ENCODE results near the gene MYCL. TPM values are rescaled to one million over a fixed set of nuclear protein-coding genes. Genes with fewer than 3 reads are reported as not detected.
A peak's percentile ranks its signal among the peaks of the same experiment; 100 is the strongest.
"Not testable (repeated sequence)": the region's sequence is repeated elsewhere in the genome, so short reads cannot be mapped to it uniquely, and the experiment has no call there.

MYCL gene
- total RNA-seq, 1 donor from 2014 or later: 25.8 TPM

DNA sequence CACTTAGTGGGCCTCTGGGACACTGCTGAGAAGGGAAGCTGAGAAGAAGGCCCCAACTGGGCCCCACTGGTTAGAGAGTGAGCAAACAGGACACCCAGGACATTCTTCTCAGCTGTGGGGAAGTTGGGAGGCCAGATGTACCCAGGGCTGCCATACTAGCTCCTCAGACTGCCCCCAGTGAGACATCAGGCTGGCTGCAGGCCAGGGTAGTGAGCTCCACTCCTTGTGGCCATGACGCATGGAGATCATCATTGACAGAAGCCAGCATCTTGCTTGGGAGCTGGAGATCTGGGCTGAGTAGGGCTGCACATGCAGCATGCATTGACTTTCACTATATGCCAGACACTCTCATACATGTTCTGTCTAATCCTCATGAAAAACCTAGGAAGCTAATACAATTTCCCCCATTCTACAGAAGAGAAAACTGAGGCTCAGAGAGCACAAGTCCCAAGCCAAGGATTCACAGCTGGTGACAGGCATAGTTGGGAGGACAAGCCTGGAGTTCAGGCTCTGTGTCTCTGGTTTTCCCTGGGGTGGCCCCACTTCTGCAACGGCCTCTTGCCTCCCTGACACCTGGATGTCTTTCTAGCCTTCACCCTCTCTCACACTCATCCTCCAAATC, 24.1 kb upstream of the MYCL start:
- H3K27me3 Mint-ChIP-seq (ENCODE audit: low read depth): peaks cover 21% of the 10 kb centered on the region
- H3K27ac Mint-ChIP-seq (ENCODE audit: unreplicated experiment): no peak overlapping the region
- peaks cover 23% of the 10 kb centered on the region for H3K4me1 Mint-ChIP-seq
- TF ChIP-seq, protein P1, sequence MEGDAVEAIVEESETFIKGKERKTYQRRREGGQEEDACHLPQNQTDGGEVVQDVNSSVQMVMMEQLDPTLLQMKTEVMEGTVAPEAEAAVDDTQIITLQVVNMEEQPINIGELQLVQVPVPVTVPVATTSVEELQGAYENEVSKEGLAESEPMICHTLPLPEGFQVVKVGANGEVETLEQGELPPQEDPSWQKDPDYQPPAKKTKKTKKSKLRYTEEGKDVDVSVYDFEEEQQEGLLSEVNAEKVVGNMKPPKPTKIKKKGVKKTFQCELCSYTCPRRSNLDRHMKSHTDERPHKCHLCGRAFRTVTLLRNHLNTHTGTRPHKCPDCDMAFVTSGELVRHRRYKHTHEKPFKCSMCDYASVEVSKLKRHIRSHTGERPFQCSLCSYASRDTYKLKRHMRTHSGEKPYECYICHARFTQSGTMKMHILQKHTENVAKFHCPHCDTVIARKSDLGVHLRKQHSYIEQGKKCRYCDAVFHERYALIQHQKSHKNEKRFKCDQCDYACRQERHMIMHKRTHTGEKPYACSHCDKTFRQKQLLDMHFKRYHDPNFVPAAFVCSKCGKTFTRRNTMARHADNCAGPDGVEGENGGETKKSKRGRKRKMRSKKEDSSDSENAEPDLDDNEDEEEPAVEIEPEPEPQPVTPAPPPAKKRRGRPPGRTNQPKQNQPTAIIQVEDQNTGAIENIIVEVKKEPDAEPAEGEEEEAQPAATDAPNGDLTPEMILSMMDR (conservative IDR thresholded peaks at IDR 0.05): no peak
- H3K36me3 Mint-ChIP-seq (ENCODE audit: low read depth): no peaks in the 10 kb centered on the region
- no peaks in the 10 kb centered on the region for H3K9me3 Mint-ChIP-seq
- no peak overlapping the region for H3K4me3 Mint-ChIP-seq
- DNase-seq (ENCODE audit: low read depth, low spot score): no peak

DNA sequence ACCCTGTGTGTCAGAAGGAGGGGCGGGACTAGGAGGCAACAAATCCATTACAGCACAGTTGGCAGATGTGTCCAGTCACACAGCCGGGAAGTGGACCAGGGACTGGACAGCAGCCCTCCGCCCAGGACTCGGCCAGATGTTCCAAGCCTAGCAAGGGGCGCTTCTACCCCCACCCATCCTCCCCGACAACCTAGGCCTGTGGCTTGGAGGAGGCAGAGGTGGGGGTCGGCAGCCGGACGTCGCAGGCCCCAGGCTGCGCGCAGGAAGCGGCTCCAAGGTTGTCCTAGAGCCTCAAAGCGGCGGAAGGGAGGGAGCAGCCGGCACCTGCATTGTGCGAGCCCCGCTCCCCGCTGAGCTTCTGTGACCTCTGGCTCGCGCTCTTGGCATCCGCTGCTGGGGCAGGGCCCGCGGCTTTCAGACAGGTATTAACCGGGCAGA, 20.6 kb upstream of the MYCL start:
- peaks cover 23% of the 10 kb centered on the region for H3K4me1 Mint-ChIP-seq
- no peaks in the 10 kb centered on the region for H3K36me3 Mint-ChIP-seq (ENCODE audit: low read depth)
- H3K4me3 Mint-ChIP-seq: peak overlapping the region; percentile 17
- H3K9me3 Mint-ChIP-seq: no peaks in the 10 kb centered on the region
- TF ChIP-seq, protein P1 (conservative IDR thresholded peaks at IDR 0.05): no peak
- H3K27ac Mint-ChIP-seq (ENCODE audit: unreplicated experiment): no peak overlapping the region
- H3K27me3 Mint-ChIP-seq (ENCODE audit: low read depth): peaks cover 24% of the 10 kb centered on the region
- DNase-seq (ENCODE audit: low read depth, low spot score): peak; percentile 10

DNA sequence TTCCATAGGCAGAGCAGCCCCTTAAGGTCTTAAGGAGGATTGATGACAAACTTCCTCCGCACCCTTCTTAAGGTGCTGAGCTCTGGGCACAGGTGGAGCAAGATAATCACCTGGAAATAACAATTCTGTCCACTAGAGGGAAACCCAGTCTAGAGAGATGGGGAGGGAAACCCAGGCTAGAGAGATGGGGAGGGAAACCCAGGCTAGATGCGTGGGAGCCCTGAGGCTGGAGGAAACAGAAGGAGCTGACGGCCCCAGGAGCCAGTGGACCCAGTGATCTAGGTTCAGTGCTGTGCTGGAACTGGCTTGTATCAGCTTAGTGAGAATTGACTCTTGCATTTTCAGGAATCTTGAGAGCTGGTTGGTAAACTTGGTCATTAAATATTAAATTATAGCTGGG, 17.8 kb upstream of the MYCL start:
- peaks cover 22% of the 10 kb centered on the region for H3K27me3 Mint-ChIP-seq (ENCODE audit: low read depth)
- DNase-seq (ENCODE audit: low read depth, low spot score): no peak
- H3K9me3 Mint-ChIP-seq: no peaks in the 10 kb centered on the region
- no peak overlapping the region for H3K4me3 Mint-ChIP-seq
- TF ChIP-seq, protein P1 (conservative IDR thresholded peaks at IDR 0.05): peak; percentile 78
- no peak overlapping the region for H3K27ac Mint-ChIP-seq (ENCODE audit: unreplicated experiment)
- H3K4me1 Mint-ChIP-seq: peaks cover 14% of the 10 kb centered on the region
- no peaks in the 10 kb centered on the region for H3K36me3 Mint-ChIP-seq (ENCODE audit: low read depth)

DNA sequence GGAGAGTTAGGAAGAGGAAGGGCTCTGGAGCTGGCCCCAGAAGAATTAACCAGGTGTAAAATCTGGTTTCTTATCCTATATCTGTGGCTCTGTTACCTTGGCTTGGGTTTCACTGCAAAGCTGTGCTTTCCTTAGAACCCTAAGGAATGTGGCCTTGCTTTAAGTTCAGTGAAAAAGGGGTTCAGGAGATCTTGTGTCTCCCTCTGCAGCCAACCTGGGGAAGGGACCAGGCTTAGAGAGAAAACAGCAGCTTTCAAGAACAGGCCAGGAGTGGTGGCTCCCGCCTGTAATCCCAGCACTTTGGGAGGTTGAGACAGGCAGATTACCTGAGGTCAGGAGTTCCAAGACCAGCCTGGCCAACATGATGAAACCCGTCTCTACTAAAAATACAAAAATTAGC, 16.1 kb upstream of the MYCL start:
- DNase-seq (ENCODE audit: low read depth, low spot score): no peak
- Mint-ChIP-seq H3K27me3 (ENCODE audit: low read depth) (peaks cover 15% of the 10 kb centered on the region), H3K9me3 (no peaks in the 10 kb centered on the region), H3K4me1 (peaks cover 14% of the 10 kb centered on the region), H3K4me3 (no peak overlapping the region), H3K36me3 (ENCODE audit: low read depth) (no peaks in the 10 kb centered on the region), H3K27ac (ENCODE audit: unreplicated experiment) (no peak overlapping the region)
- TF ChIP-seq, protein P1 (conservative IDR thresholded peaks at IDR 0.05): no peak

DNA sequence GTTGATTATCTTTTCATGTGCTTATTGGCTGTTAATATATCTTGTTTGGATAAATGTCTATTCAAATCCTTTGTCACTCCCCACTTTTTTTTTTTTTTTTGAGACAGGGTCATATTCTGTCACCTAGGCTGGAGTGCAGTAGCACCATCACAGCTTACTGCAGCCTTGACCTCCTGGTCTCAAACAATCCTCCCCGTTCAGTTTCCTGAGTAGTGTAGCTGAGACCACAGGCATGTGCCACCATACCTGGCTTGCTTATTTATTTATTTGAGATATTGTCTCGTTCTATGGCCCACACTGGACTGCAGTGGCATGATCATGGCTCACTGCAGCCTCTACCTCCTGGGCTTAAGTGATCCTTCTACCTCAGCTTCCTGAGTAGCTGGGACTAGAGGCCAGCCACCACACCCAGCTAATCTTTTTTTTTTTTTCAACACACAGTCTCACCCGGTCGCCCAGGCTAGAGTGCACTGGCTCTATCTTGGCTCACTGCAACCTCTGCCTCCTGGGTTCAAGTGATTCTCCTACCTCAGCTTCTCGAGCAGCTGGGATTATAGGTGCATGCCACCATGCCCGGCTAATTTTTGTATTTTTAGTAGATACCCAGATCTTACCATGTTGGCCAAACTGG, 13.9 kb upstream of the MYCL start:
- Mint-ChIP-seq H3K27me3 (ENCODE audit: low read depth) (peaks cover 2% of the 10 kb centered on the region), H3K4me1 (no peaks in the 10 kb centered on the region), H3K9me3 (peaks cover 2% of the 10 kb centered on the region), H3K4me3 (no peak overlapping the region), H3K36me3 (ENCODE audit: low read depth) (no peaks in the 10 kb centered on the region), H3K27ac (ENCODE audit: unreplicated experiment) (no peak overlapping the region)
- TF ChIP-seq, protein P1 (conservative IDR thresholded peaks at IDR 0.05): no peak
- DNase-seq (ENCODE audit: low read depth, low spot score): no peak

DNA sequence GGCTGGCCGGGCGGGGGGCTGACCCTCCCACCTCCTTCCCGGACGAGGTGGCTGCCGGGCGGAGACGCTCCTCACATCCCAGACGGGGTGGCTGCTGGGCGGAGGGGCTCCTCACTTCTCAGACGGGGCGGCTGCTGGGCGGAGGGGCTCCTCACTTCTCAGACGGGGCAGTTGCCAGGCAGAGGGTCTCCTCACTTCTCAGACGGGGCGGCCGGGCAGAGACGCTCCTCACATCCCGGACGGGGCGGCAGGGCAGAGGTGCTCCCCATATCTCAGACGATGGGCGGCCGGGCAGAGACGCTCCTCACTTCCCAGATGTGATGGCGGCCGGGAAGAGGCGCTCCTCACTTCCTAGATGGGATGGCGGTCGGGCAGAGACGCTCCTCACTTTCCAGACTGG, 11.4 kb upstream of the MYCL start:
- DNase-seq (ENCODE audit: low read depth, low spot score); H3K27me3 Mint-ChIP-seq (ENCODE audit: low read depth); H3K27ac Mint-ChIP-seq (ENCODE audit: unreplicated experiment); H3K36me3 Mint-ChIP-seq (ENCODE audit: low read depth); H3K9me3 Mint-ChIP-seq; H3K4me3 Mint-ChIP-seq; H3K4me1 Mint-ChIP-seq: not testable (repeated sequence)

Data from neural crest cell (in vitro differentiated cells).